ENCODE measurements around the gene REEP1. TPM values are rescaled to one million over a fixed set of nuclear protein-coding genes. Genes with fewer than 3 reads are reported as not detected.

The REEP1 gene
- total and polyA plus RNA-seq, 2 experiments from 2014 or later, result not detected

GRCh38 chr2:86338778-86339295, 1.4 kb upstream of the REEP1 start:
- TF ChIP-seq EZH2 (IDR thresholded peaks at IDR 0.05; ENCODE audit: insufficient read depth, poor library complexity, severe bottlenecking), result no peak
- TF ChIP-seq EZH2phosphoT487 (IDR thresholded peaks at IDR 0.05; ENCODE audit: insufficient read depth, low read depth), result no peak
- no peak overlapping the region for H2AFZ ChIP-seq
- in situ Hi-C loops (cut with MboI), result no loop called here

DNA sequence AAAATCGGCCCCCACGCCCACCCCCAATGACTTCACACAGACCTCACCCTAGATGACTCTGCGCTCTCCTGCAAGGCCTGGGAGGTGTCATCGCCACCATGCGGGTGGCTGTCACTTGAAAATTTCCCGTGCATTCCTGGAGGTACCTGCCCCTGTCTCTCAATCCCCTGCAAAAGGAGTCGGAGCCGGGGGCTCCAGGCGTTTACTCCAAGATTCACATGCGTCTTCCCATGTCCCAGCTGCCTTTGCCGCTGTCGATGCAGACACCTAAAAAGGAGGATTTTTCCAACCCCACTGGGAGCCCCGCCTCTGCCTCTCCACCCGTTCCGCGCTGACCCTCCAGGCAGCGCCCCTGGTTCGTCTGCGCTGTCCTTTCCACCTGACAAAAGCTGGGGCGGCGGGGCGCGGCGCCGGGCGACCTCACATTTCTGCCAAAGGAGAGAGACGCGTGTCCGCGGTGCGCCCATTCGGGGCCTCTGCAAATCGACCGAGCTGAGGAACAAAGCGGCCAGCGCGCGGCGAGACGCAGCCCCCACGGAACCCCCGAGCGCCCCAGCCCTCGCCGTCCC, 667 bp downstream of the REEP1 start:
- peak overlapping the region; percentile 56 for H3K4me3 ChIP-seq
- H3K9ac ChIP-seq, result no peak overlapping the region
- TF ChIP-seq EZH2 (IDR thresholded peaks at IDR 0.05; ENCODE audit: insufficient read depth, poor library complexity, severe bottlenecking) (peak; percentile 34), EZH2phosphoT487 (IDR thresholded peaks at IDR 0.05; ENCODE audit: insufficient read depth, low read depth) (0 out of 2 replicates have a peak, but pooled peaks have one; percentile 22)

More at GRCh38 chr2:86338778-86339295, 1.4 kb upstream of the REEP1 start:
- Histone ChIP-seq H4K20me1 (ENCODE audit: insufficient read depth) (no peaks in the 10 kb centered on the region), H3K4me2 (ENCODE audit: unreplicated experiment) (no peak overlapping the region), H3K79me2 (ENCODE audit: insufficient read depth) (no peaks in the 10 kb centered on the region), H3K36me3 (ENCODE audit: low read depth) (no peaks in the 10 kb centered on the region), H3K27ac (no peak overlapping the region), H3K4me3 (no peak overlapping the region), H3F3A (ENCODE audit: insufficient read depth) (no peaks in the 10 kb centered on the region), H3K27me3 (replicated peaks; ENCODE audit: insufficient read depth) (peaks cover 64% of the 10 kb centered on the region), H3K4me1 (ENCODE audit: insufficient read depth) (no peaks in the 10 kb centered on the region), H3K9me3 (ENCODE audit: low read depth) (no peaks in the 10 kb centered on the region), H3K9me2 (ENCODE audit: insufficient read depth) (no peaks in the 10 kb centered on the region), H3K9ac (no peak overlapping the region)
- DNase-seq, result no peak
- WGBS, 2 experiments (ENCODE audit: low coverage in 1 of 2, low lambda C conversion rate in 2 of 2, missing lambda C conversion rate in 2 of 2), result 70 to 72% methylated on average over 10 of the region's 10 CpGs

GRCh38 chr2:86335865-86336674, 1.4 kb downstream of the REEP1 start:
- 28 to 32% methylated on average over 14 to 15 of the region's 15 CpGs for WGBS, 2 experiments (ENCODE audit: low coverage in 1 of 2, low lambda C conversion rate in 2 of 2, missing lambda C conversion rate in 2 of 2)
- H3K4me2 ChIP-seq (ENCODE audit: unreplicated experiment), result no peak overlapping the region
- no peak overlapping the region; the same call in 1 of the 2 replicates for H3K4me3 ChIP-seq

More for the DNA sequence above, 667 bp downstream of the REEP1 start:
- no peaks in the 10 kb centered on the region for H4K20me1 ChIP-seq (ENCODE audit: insufficient read depth)
- H3K79me2 ChIP-seq (ENCODE audit: insufficient read depth), result no peaks in the 10 kb centered on the region
- peak overlapping the region; percentile 57 for H3K4me2 ChIP-seq (ENCODE audit: unreplicated experiment)
- no peak overlapping the region for H3K27ac ChIP-seq
- H3K36me3 ChIP-seq (ENCODE audit: low read depth), result no peaks in the 10 kb centered on the region
- H3K9me3 ChIP-seq (ENCODE audit: low read depth), result no peaks in the 10 kb centered on the region
- 0 out of 2 replicates have a peak overlapping the region, but pooled peaks have one; percentile 38 for H2AFZ ChIP-seq
- DNase-seq, result no peak
- H3F3A ChIP-seq (ENCODE audit: insufficient read depth), result no peaks in the 10 kb centered on the region
- H3K4me1 ChIP-seq (ENCODE audit: insufficient read depth), result no peaks in the 10 kb centered on the region
- in situ Hi-C loops (cut with MboI), result no loop called here
- H3K9me2 ChIP-seq (ENCODE audit: insufficient read depth), result no peaks in the 10 kb centered on the region
- 1 to 3% methylated on average over 35 to 41 of the region's 45 CpGs for WGBS, 2 experiments (ENCODE audit: low coverage in 1 of 2, low lambda C conversion rate in 2 of 2, missing lambda C conversion rate in 2 of 2)
- H3K27me3 ChIP-seq (replicated peaks; ENCODE audit: insufficient read depth), result peaks cover 63% of the 10 kb centered on the region

DNA sequence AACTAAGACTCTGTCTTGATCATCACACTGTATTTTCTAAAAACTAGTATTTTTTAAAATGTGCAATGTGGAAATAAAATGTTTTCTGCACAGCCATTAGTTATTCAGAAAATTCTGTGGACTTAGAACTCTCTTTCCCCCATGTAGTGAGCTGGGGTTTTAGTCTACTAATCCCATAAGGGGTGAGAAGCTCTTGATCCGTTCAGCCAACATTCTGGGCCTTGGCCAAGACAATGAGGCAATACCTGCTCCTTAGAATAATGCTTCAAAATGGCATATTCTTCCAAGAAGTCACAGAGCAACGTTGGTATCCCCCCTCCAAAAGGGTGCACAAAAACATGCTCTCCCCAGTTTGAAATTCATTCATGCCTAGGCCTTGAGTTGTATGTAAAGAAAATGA, 4.0 kb downstream of the REEP1 start:
- no peak overlapping the region for H2AFZ ChIP-seq
- no peak overlapping the region for H3K4me3 ChIP-seq
- no peaks in the 10 kb centered on the region for H3K4me1 ChIP-seq (ENCODE audit: insufficient read depth)
- no peaks in the 10 kb centered on the region for H3F3A ChIP-seq (ENCODE audit: insufficient read depth)
- H3K27ac ChIP-seq, result no peak overlapping the region
- no peak overlapping the region for H3K4me2 ChIP-seq (ENCODE audit: unreplicated experiment)
- in situ Hi-C loops (cut with MboI), result no loop called here
- H3K27me3 ChIP-seq (replicated peaks; ENCODE audit: insufficient read depth), result peaks cover 41% of the 10 kb centered on the region
- H4K20me1 ChIP-seq (ENCODE audit: insufficient read depth), result no peaks in the 10 kb centered on the region
- no peaks in the 10 kb centered on the region for H3K79me2 ChIP-seq (ENCODE audit: insufficient read depth)
- H3K9me3 ChIP-seq (ENCODE audit: low read depth), result no peaks in the 10 kb centered on the region
- no peak for DNase-seq
- no peak overlapping the region for H3K9ac ChIP-seq
- no peaks in the 10 kb centered on the region for H3K9me2 ChIP-seq (ENCODE audit: insufficient read depth)
- no peaks in the 10 kb centered on the region for H3K36me3 ChIP-seq (ENCODE audit: low read depth)
- WGBS, 2 experiments (ENCODE audit: low coverage in 1 of 2, low lambda C conversion rate in 2 of 2, missing lambda C conversion rate in 2 of 2), result 9 to 10% methylated on average over 2 of the region's 2 CpGs
- TF ChIP-seq EZH2phosphoT487 (IDR thresholded peaks at IDR 0.05; ENCODE audit: insufficient read depth, low read depth), result no peak
- TF ChIP-seq EZH2 (IDR thresholded peaks at IDR 0.05; ENCODE audit: insufficient read depth, poor library complexity, severe bottlenecking), result no peak

More at GRCh38 chr2:86335865-86336674, 1.4 kb downstream of the REEP1 start:
- Histone ChIP-seq H3F3A (ENCODE audit: insufficient read depth) (no peaks in the 10 kb centered on the region), H2AFZ (no peak overlapping the region), H3K9me3 (ENCODE audit: low read depth) (no peaks in the 10 kb centered on the region), H4K20me1 (ENCODE audit: insufficient read depth) (no peaks in the 10 kb centered on the region), H3K36me3 (ENCODE audit: low read depth) (no peaks in the 10 kb centered on the region), H3K27me3 (replicated peaks; ENCODE audit: insufficient read depth) (peaks cover 64% of the 10 kb centered on the region), H3K9me2 (ENCODE audit: insufficient read depth) (no peaks in the 10 kb centered on the region), H3K9ac (no peak overlapping the region), H3K4me1 (ENCODE audit: insufficient read depth) (no peaks in the 10 kb centered on the region), H3K79me2 (ENCODE audit: insufficient read depth) (no peaks in the 10 kb centered on the region), H3K27ac (no peak overlapping the region)
- TF ChIP-seq EZH2 (IDR thresholded peaks at IDR 0.05; ENCODE audit: insufficient read depth, poor library complexity, severe bottlenecking) (peak; percentile 16), EZH2phosphoT487 (IDR thresholded peaks at IDR 0.05; ENCODE audit: insufficient read depth, low read depth) (no peak)
- in situ Hi-C loops (cut with MboI), result no loop called here
- DNase-seq, result no peak
